ENCODE data around the gene FNIP1.
"Not testable (repeated sequence)": the region's sequence is repeated elsewhere in the genome, so short reads cannot be mapped to it uniquely, and the experiment has no call there.

Gene FNIP1

DNA sequence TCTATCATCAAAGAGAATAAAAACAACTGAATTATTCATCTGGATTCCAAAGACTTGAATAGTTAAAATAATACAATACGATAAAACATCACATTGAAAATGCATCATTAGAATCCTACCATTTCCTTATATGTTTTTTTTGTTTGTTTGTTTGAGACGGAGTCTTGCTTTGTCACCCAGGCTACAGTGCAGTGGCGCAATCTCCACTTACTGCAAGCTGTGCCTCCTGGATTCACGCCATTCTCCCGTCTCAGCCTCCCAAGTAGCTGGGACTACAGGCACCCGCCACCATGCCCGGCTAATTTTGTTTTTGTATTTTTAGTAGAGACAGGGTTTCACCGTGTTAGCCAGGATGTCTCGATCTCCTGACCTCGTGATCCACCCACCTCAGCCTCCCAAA, 118.5 kb downstream of the FNIP1 start:
- H3K4me1 Mint-ChIP-seq = peaks cover 9 to 13% of the 10 kb centered on the region in 2 donors
- H3K27ac Mint-ChIP-seq; H3K27me3 Mint-ChIP-seq; H3K9me3 Mint-ChIP-seq; H3K4me3 Mint-ChIP-seq; DNase-seq; ATAC-seq (replicated peaks): not testable (repeated sequence)
- peaks cover 43 to 60% of the 10 kb centered on the region in 2 donors for H3K36me3 Mint-ChIP-seq

DNA sequence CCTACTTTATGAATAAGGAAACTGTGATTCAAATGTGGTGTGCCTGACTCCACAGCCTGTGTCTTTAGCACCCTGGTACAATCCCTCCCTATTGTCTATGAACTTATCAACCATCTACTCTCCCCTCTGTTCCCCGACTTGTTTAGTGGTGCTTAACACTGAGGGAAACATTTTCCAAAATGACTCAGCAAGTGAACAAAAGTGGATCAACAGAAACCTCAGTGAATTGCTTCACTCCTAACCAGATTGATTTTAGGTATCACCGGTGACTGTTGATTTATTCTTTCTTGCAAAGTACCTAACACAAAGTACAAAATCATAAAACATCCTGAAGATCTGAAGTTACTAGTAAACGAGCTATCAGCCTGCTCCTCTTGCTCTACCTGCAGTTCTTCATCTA, 119.7 kb downstream of the FNIP1 start:
- Mint-ChIP-seq H3K27me3 (no peaks in the 10 kb centered on the region), H3K9me3 (no peaks in the 10 kb centered on the region), H3K36me3 (peaks cover 44 to 68% of the 10 kb centered on the region in 2 donors), H3K27ac (no peak overlapping the region), H3K4me1 (peaks cover 14 to 16% of the 10 kb centered on the region in 2 donors), H3K4me3 (no peak overlapping the region)
- no peak for ATAC-seq (replicated peaks)
- DNase-seq = no peak

DNA sequence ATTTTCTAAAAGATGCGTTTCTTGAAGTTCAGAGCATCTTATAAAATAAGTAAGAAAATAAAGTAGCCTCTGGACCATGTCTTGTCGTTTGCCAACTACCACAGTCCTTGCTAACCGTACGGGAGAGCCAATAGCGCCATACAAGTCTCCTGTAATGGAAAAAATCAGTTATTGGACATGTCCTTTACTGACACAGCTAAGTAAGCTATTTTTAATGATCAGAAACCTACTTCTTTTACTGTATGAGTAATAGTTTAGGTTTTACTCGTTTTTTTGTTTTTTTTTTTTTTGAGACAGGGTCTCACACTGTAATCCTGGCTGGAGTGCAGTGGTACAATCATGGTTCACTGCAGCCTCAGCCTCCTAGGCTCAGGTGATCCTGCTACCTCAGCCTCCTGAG, 124.0 kb downstream of the FNIP1 start:
- Mint-ChIP-seq H3K27ac (peak overlapping the region; percentile 87), H3K9me3 (no peaks in the 10 kb centered on the region), H3K27me3 (no peaks in the 10 kb centered on the region), H3K4me1 (peaks cover 20 to 27% of the 10 kb centered on the region in 2 donors), H3K4me3 (no peak overlapping the region), H3K36me3 (peaks cover 34 to 62% of the 10 kb centered on the region in 2 donors)
- ATAC-seq (replicated peaks) = peak; percentile 66 to 68
- no peak for DNase-seq

DNA sequence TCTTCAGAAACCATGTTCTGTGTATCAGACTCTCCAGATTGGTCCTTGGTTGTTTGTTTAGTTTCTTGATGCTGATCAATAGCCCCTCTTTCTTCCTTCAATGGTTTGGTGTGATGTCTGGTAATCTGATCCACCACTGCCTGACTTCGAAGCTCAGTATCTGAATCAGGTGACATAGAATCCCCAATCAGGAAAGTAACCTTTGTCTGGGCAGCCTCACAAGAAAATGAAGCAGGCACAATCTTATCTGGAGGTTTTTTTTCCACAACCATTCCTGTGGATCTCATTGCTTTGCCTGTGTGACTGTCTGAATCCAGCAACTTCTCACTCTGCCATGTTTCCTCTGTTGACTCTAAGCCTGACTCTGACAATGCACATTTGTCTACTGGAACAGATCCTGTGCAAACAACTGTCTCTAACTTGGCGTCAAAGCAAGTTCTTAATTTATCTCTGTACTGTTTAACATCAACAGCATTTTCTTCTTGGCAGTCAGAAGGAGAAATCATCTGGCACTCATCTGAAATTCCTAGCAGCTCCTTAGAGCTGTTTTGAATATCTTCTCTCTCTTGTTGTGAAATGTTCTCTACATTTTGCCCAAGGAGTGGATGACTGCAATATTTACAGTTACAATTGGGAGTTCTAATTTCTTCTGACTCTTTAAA, 124.7 kb downstream of the FNIP1 start:
- no peaks in the 10 kb centered on the region for H3K27me3 Mint-ChIP-seq
- no peak overlapping the region for H3K4me3 Mint-ChIP-seq
- H3K36me3 Mint-ChIP-seq = peaks cover 29 to 62% of the 10 kb centered on the region in 2 donors
- H3K9me3 Mint-ChIP-seq = no peaks in the 10 kb centered on the region
- ATAC-seq (replicated peaks) (no peak), DNase-seq (no peak)
- H3K27ac Mint-ChIP-seq = peak overlapping the region; percentile 6
- peaks cover 22 to 27% of the 10 kb centered on the region in 2 donors for H3K4me1 Mint-ChIP-seq

DNA sequence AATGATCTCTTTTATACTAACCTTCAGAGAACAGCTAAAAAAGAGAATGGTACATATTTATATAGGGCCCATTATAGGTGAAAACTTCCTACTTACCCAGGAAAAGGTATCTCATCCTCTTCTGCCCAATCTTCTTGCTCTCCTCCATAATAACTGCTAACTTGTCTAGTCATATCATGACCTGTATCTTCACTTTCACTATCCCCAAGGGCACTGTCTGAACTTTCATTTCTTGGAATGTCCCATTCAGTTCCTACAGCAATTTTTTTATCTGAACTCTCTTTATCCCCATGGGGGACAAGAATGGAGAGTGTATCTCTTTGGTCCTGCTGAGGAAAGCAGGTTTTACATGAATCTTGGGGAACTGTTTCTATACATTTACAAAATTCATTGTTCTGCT, 125.4 kb downstream of the FNIP1 start:
- H3K4me3 Mint-ChIP-seq = no peak overlapping the region
- ATAC-seq (replicated peaks) = peak; percentile 74 to 77
- peaks cover 24 to 58% of the 10 kb centered on the region in 2 donors for H3K36me3 Mint-ChIP-seq
- H3K9me3 Mint-ChIP-seq = no peaks in the 10 kb centered on the region
- no peaks in the 10 kb centered on the region for H3K27me3 Mint-ChIP-seq
- H3K27ac Mint-ChIP-seq = no peak overlapping the region
- peaks cover 22 to 27% of the 10 kb centered on the region in 2 donors for H3K4me1 Mint-ChIP-seq
- no peak for DNase-seq

DNA sequence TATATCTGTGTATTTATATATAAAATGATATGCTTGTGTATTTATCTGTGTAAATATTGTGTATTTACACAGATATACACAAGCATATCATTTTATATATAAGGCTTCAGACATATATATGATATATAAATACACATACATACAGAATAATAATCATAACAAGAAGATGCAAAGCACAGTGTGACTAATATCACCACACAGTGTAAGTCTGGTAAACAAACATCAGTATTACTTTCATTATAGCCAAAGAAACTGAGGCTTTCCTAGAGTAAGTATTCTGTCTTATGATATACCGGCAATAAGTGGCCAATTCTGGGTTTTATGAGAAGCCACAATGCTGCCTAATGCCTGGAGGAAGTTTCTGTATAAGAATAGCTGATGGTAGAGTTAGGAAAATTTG, 131.9 kb downstream of the FNIP1 start:
- Mint-ChIP-seq H3K9me3 (peaks cover 5 to 9% of the 10 kb centered on the region in 2 donors), H3K27me3 (no peaks in the 10 kb centered on the region), H3K27ac (no peak overlapping the region), H3K4me1 (peaks cover 0 to 5% of the 10 kb centered on the region in 2 donors), H3K4me3 (no peak overlapping the region), H3K36me3 (peaks cover 31 to 48% of the 10 kb centered on the region in 2 donors)
- DNase-seq (no peak), ATAC-seq (replicated peaks) (no peak)

DNA sequence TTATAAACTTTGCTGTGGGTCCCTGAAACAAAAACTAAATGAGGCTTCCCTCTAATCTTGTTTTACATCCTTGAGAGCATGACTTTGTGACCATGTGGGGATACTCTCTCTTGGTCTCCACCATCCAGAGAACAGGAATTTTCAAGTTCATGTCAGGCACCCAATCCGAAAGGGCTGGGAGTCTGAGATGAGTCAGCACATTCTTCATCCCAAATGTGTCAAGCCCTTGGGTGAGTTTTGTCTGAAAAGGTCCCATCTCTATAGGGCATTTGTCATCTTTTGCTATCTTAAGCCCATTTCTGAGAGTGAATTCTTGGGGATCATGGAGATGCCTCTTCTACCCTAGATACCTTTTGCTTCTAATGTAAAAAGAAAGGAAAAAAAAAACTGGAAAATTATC, 134.9 kb downstream of the FNIP1 start:
- Mint-ChIP-seq H3K36me3 (peaks cover 50 to 61% of the 10 kb centered on the region in 2 donors), H3K4me1 (peaks cover 0 to 3% of the 10 kb centered on the region in 2 donors), H3K4me3 (no peak overlapping the region), H3K27ac (no peak overlapping the region), H3K9me3 (peaks cover 11 to 15% of the 10 kb centered on the region in 2 donors), H3K27me3 (no peaks in the 10 kb centered on the region)
- ATAC-seq (replicated peaks) = no peak
- DNase-seq = no peak

DNA sequence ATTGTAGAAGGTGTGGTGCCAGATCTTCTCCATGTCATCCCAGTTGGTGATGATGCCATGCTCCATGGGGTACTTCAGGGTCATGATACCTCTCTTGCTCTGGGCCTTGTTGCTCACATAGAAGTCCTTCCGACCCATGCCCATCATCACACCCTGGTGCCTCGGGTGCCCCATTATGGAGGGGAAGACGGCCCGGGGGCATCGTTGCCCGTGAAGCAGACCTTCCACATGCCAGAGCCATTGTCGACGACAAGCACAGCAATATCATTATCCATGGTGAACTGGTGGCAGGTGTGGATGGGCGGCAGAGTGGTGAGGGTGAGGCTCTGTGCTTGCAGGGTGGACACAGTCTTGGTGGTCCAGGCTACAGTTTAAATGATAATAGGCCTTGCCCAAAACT, 137.0 kb downstream of the FNIP1 start:
- DNase-seq (no peak), ATAC-seq (replicated peaks) (no peak)
- Mint-ChIP-seq H3K27me3 (no peaks in the 10 kb centered on the region), H3K27ac (no peak overlapping the region), H3K4me3 (no peak overlapping the region), H3K36me3 (peaks cover 50 to 67% of the 10 kb centered on the region in 2 donors), H3K9me3 (peaks cover 11 to 15% of the 10 kb centered on the region in 2 donors), H3K4me1 (peaks cover 0 to 3% of the 10 kb centered on the region in 2 donors)

DNA sequence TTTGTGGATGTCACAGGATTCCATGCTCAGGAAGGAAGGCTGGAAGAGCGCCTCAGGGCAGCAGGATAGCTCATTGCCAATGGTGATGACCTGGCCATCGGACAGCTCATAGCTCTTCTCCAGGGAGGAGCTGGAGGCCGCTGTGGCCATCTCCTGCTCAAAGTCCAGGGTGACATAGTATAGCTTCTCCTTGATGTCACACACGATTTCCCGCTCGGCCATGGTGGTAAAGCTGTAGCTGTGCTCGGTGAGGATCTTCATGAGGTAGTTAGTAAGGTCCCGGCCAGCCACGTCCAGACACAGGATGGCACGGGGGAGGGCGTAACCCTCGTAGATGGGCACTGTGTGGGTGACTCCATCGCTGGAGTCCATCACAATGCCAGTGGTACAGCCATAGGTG, 137.5 kb downstream of the FNIP1 start:
- Mint-ChIP-seq H3K4me1 (peaks cover 0 to 3% of the 10 kb centered on the region in 2 donors), H3K4me3 (no peak overlapping the region), H3K27ac (no peak overlapping the region), H3K27me3 (no peaks in the 10 kb centered on the region), H3K9me3 (peaks cover 11 to 15% of the 10 kb centered on the region in 2 donors), H3K36me3 (peaks cover 53 to 71% of the 10 kb centered on the region in 2 donors)
- ATAC-seq (replicated peaks) = no peak
- DNase-seq = no peak

DNA sequence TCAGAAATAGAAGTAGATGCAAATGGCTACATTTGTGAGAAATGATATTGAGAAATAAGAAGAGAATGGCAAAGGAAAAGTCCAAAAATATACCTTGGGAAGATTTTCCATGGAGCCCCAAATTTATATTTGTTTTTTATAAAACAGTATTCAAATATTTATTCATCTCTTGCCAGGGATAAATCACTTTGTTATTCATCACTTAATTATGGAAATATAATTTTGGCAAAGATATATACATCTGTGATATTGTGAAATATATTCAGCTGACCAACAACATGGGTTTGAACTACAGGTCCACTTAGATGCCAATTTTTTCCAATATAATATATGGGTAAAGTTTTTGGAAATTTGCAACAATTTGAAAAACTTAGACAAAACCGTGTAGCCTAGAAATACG, 142.0 kb downstream of the FNIP1 start:
- Mint-ChIP-seq H3K27me3 (no peaks in the 10 kb centered on the region), H3K4me1 (no peaks in the 10 kb centered on the region), H3K4me3 (no peak overlapping the region), H3K27ac (no peak overlapping the region), H3K36me3 (peaks cover 46 to 65% of the 10 kb centered on the region in 2 donors), H3K9me3 (peaks cover 5 to 10% of the 10 kb centered on the region in 2 donors)
- DNase-seq (no peak), ATAC-seq (replicated peaks) (no peak)

DNA sequence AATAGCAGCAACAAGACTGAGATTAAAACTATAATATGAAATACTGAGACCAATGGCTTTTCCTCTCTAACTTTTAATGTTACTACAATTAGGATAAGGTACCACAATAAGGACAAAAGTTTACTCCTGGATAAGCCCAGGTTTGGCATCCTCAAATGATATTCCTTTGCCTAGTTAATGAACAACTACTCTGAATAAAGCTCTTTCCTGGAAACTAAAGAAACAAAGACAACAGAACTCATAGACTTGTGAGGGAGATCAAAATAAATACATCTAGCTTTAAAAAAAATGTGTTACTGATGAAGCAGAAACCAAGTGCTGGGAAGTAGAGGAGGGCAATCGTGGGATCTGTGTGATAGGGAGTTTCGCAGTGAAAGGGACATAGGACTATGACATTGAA, 142.5 kb downstream of the FNIP1 start:
- Mint-ChIP-seq H3K27me3 (no peaks in the 10 kb centered on the region), H3K9me3 (peaks cover under 1 to 6% of the 10 kb centered on the region in 2 donors), H3K27ac (no peak overlapping the region), H3K4me3 (no peak overlapping the region), H3K36me3 (peaks cover 44 to 64% of the 10 kb centered on the region in 2 donors), H3K4me1 (peaks cover 0 to 2% of the 10 kb centered on the region in 2 donors)
- no peak for ATAC-seq (replicated peaks)
- DNase-seq = no peak

DNA sequence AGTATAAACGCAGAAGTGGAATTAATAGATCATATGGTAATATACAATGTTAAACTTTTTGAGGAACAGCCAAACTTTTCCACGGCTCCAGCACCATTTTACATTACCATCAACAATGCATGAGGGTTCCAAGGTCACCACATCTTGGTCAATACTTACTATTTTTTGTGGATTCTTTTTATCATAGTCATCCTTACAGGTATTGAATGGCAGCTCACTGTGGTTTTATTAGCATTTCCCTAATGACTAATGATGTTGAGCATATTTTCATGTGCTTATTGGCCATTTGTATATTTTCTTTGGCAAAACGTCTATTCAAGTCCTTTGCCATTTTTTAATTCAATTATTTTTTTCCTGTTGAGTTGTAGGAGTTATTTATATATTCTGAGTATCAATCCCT, 147.7 kb downstream of the FNIP1 start:
- peaks cover 0 to 6% of the 10 kb centered on the region in 2 donors for H3K9me3 Mint-ChIP-seq
- peaks cover 11 to 19% of the 10 kb centered on the region in 2 donors for H3K4me1 Mint-ChIP-seq
- H3K27ac Mint-ChIP-seq = no peak overlapping the region
- no peaks in the 10 kb centered on the region for H3K27me3 Mint-ChIP-seq
- H3K36me3 Mint-ChIP-seq = peaks cover 37 to 46% of the 10 kb centered on the region in 2 donors
- H3K4me3 Mint-ChIP-seq = no peak overlapping the region
- ATAC-seq (replicated peaks) (no peak), DNase-seq (no peak)

DNA sequence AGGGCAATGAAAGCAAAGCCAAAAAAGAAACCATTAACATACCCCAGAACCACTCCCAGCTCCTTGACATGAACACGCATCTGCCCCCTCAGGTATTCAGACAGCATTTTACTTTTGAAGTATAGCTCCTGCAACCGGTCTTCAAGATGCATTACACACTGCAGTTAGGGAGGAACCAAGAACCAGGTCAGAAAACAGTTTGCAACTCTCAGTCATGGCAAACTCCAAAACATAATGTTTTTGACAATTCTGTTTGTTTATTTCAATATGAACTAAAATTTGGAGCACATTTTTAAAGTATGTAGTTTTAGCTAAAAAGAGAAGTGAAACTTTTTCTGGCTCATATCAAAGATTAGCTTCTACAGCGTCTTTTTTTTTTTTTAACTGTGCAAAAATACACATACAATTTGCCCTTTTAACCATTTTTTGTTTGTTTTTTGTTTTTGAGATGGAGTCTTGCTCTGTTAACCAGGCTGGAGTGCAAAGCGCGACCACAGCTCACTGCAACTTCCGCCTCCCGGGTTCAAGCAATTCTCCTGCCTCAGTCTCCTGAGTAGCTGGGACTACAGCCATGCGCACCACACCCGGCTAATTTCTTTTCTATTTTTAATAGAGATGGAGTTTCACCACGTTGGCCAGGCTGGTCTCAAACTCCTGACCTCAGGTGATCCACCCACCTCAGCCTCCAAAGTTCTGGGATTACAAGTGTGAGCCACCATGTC, 149.6 kb downstream of the FNIP1 start:
- peak; percentile 93 to 96 for ATAC-seq (replicated peaks)
- Mint-ChIP-seq H3K4me1 (peaks cover 11 to 19% of the 10 kb centered on the region in 2 donors), H3K36me3 (peaks cover 33 to 43% of the 10 kb centered on the region in 2 donors), H3K4me3 (peak overlapping the region; percentile 81 to 86), H3K9me3 (peaks cover 0 to 6% of the 10 kb centered on the region in 2 donors), H3K27me3 (no peaks in the 10 kb centered on the region), H3K27ac (peak overlapping the region; percentile 93)
- DNase-seq = no peak

DNA sequence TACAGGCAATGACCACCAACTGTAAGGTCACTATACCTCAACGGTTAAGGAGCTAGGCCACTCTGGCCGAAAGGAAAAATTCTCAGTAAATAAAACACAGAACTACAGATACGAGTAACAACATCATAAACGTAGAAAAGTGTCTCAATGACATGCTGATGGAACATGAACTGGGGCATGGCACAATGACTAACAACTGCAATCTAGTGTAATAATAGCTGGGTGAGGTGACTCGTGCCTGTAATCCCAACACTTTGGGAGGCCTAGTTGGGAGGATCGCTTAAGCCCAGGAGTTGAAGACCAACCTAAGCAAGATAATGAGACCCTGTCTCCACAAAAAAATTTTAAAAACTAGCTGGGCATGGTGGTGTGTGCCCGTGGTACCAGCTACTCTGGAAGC, 152.0 kb downstream of the FNIP1 start:
- H3K36me3 Mint-ChIP-seq = peaks cover 18 to 30% of the 10 kb centered on the region in 2 donors
- H3K27ac Mint-ChIP-seq = no peak overlapping the region

DNA sequence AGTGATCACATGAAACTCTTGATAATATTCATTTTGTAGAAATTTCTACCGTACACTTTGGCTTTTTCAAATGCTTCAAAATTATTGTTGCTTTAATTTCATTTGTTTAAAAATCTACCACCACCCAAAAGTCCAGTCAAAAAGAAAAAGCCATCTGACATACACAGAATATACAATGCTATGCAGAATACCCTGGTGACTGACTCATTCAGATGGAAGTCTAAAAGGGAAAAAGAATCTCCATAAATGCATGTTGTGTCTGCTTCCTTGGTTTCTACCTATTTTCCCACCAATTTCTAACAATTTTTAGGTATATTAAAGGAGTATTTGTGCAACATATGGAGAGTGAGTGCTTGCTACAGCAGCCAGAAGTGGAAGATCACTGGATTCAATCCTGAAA, 152.4 kb downstream of the FNIP1 start:
- DNase-seq (no peak), ATAC-seq (replicated peaks) (no peak)
- Mint-ChIP-seq H3K27ac (no peak overlapping the region), H3K27me3 (no peaks in the 10 kb centered on the region), H3K36me3 (peaks cover 15 to 26% of the 10 kb centered on the region in 2 donors), H3K4me3 (no peak overlapping the region), H3K4me1 (peaks cover 20 to 34% of the 10 kb centered on the region in 2 donors), H3K9me3 (no peaks in the 10 kb centered on the region)

More for the DNA sequence above, 152.0 kb downstream of the FNIP1 start:
- ATAC-seq (replicated peaks) (no peak), DNase-seq (no peak)
- Mint-ChIP-seq H3K9me3 (no peaks in the 10 kb centered on the region), H3K27me3 (no peaks in the 10 kb centered on the region), H3K4me1 (peaks cover 17 to 29% of the 10 kb centered on the region in 2 donors), H3K4me3 (no peak overlapping the region)
